Measurements from ENCODE around the gene RASGEF1B. TPM values are rescaled to one million over a fixed set of nuclear protein-coding genes. Genes with fewer than 3 reads are reported as not detected.

RASGEF1B gene
- total RNA-seq, 1 donor from 2014 or later = 0.34 TPM

GRCh38 chr4:81392164-81392563 is 79.5 kb downstream of the RASGEF1B start:
- no peak for DNase-seq

- no peak for DNase-seq
These were observed 82.0 kb downstream of the RASGEF1B start for GRCh38 chr4:81389720-81390119.

DNA sequence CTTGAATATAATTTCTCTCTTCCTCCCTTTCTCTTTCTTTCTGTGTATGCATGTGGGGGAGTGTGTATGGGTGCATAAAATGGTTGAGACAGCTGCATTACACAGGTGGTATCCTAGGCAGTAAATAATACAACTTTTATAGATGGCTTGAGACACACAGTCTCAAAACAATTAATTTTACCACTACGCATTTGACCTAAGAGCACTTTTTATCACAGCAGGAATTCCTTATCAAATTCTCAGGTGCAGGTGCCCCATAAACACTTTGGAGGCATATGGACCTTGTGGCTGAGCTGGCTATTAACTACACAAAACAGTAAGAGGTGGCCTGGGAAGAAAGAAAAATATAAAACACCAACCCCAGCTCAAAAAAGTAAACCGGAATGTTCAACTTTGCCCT is 91.3 kb downstream of the RASGEF1B start:
- no peak for DNase-seq

GRCh38 chr4:81378386-81378785 is 93.3 kb downstream of the RASGEF1B start:
- DNase-seq = no peak

DNA sequence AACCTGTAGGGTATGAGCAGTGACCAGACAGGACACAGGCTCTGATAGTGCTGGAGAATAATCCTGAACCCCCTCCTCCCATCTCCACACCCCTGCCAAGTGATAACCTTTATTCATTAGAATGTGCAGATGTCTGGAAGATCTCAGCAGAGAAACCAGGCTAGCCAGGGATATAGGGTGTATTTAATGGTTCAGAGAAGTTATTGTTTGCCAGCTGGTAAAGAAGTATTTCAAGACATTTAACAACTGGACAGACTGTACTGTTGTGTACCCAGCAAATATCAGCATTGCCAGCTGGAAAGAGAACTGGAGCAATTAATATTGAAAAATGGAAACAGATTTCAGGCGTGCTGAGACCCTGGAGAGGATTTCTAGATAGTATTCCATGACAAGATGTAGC is 94.5 kb downstream of the RASGEF1B start:
- no peak for DNase-seq

GRCh38 chr4:81376720-81377119 is 95.0 kb downstream of the RASGEF1B start:
- no peak for DNase-seq

Data from dermis blood vessel endothelial cell (primary cell).